GM21360 (cell line): ENCODE data around the gene DIP2C.
"Not testable (repeated sequence)": the region's sequence is repeated elsewhere in the genome, so short reads cannot be mapped to it uniquely, and the experiment has no call there.

ENCODE experiments used
- ATAC-seq: cut with Tn5 transposase; IDR thresholded peaks from one replicate; pipeline ENCODE4 v1.9.1; 2021; ENCODE audit warnings: mild to moderate bottlenecking, moderate library complexity; ENCODE audit not compliant: unreplicated experiment

The DIP2C gene

GRCh38 chr10:269440-270074, 419.9 kb downstream of the DIP2C start:
- no peak for ATAC-seq

GRCh38 chr10:267705-268104, 421.8 kb downstream of the DIP2C start:
- ATAC-seq, result no peak

- ATAC-seq, result no peak
Measured at GRCh38 chr10:266974-267425, 422.5 kb downstream of the DIP2C start.

- ATAC-seq, result not testable (repeated sequence)
Measured at GRCh38 chr10:265816-266588, 423.5 kb downstream of the DIP2C start.

GRCh38 chr10:265074-265440, 424.4 kb downstream of the DIP2C start:
- not testable (repeated sequence) for ATAC-seq

- not testable (repeated sequence) for ATAC-seq
Measured at GRCh38 chr10:264160-265073, 425.1 kb downstream of the DIP2C start.

- no peak for ATAC-seq
Measured at GRCh38 chr10:260819-261429, 428.5 kb downstream of the DIP2C start.

GRCh38 chr10:251982-252582, 437.4 kb downstream of the DIP2C start:
- no peak for ATAC-seq

- no peak for ATAC-seq
Measured at GRCh38 chr10:248307-248706, 441.2 kb downstream of the DIP2C start.

- ATAC-seq, result no peak
Measured at GRCh38 chr10:247480-247879, 442.0 kb downstream of the DIP2C start.

- ATAC-seq, result no peak
Measured at GRCh38 chr10:246431-246830, 443.0 kb downstream of the DIP2C start.

GRCh38 chr10:244227-244626, 445.2 kb downstream of the DIP2C start:
- ATAC-seq, result no peak

- ATAC-seq, result no peak
Measured at GRCh38 chr10:241966-242643, 447.4 kb downstream of the DIP2C start.

- no peak for ATAC-seq
Measured at GRCh38 chr10:241451-241850, 448.0 kb downstream of the DIP2C start.

- no peak for ATAC-seq
Measured at GRCh38 chr10:239109-239508, 450.4 kb downstream of the DIP2C start.

- no peak for ATAC-seq
Measured at GRCh38 chr10:235915-236314, 453.6 kb downstream of the DIP2C start.

- ATAC-seq, result no peak
Measured at GRCh38 chr10:234708-235406, 454.6 kb downstream of the DIP2C start.

GRCh38 chr10:232878-233277, 456.6 kb downstream of the DIP2C start:
- ATAC-seq, result no peak

- ATAC-seq, result no peak
Measured at GRCh38 chr10:232061-232460, 457.4 kb downstream of the DIP2C start.
